GM10266 (cell line): Measurements from ENCODE around the gene GGT1.
"Not testable (repeated sequence)": the region's sequence is repeated elsewhere in the genome, so short reads cannot be mapped to it uniquely, and the experiment has no call there.

Experiments used
- DNase-seq: peaks from one replicate; pipeline ENCODE4 v3.0.0; 2012; ENCODE audit errors: extremely low spot score
- TF ChIP-seq, protein P1 (sequence below): IDR thresholded peaks from 2 replicates; pipeline ENCODE4 v1.5.1; 2012; ENCODE audit warnings: mild to moderate bottlenecking, low read depth; ENCODE audit not compliant: control insufficient read depth, insufficient read depth; ENCODE audit errors: missing control alignments

Gene GGT1

DNA sequence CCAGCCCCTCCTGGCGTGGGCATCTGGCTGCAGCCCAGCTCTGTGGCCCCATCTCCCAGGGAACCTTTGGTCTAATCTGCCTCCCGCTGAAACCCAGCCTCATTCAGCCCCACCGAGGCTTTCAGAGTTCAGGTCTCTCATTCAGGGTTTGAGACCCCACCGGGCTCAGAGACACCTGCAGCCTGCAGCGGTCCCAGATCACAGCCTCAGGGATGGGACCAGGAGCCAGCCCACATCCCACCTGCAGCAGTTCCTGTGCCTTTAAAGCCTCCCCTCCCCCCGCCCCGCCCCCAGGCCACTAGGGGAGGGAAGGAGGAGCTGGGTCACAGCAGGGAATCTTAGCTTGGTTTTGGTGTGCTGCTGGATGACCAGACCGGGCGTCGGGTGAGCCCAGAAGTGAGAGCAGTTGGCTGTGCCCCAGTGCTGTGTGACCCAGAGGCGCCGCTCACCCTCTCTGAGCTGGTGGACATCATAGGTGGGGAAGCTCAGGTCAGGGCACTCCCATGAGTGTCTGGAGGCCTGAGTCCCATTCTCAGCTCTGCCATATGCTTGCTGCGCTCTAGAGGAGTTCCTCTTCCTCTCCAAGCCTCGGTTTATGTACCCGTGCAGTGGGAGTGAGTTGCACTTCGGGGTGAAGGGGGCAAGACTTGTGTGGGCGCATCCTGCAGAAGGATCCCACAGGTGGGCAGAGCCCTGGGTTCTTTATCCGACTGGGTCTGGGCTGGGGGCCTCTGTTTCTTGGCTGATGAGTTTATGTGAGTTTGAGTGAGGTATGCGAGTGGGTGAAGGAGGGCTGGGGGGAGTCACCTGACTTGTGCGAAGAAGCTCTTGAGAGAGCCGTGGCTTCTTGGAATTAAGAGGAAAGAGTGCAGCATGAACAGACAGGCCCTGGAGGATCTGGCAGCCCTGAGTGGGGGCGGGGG lies at the start of gene GGT1:
Gene GGT1, plus strand, starts transcription at position 347 of the 923 bp plus-strand sequence. CDS start 7,889 bp downstream, outside the sequence.
- not testable (repeated sequence) for DNase-seq

DNA sequence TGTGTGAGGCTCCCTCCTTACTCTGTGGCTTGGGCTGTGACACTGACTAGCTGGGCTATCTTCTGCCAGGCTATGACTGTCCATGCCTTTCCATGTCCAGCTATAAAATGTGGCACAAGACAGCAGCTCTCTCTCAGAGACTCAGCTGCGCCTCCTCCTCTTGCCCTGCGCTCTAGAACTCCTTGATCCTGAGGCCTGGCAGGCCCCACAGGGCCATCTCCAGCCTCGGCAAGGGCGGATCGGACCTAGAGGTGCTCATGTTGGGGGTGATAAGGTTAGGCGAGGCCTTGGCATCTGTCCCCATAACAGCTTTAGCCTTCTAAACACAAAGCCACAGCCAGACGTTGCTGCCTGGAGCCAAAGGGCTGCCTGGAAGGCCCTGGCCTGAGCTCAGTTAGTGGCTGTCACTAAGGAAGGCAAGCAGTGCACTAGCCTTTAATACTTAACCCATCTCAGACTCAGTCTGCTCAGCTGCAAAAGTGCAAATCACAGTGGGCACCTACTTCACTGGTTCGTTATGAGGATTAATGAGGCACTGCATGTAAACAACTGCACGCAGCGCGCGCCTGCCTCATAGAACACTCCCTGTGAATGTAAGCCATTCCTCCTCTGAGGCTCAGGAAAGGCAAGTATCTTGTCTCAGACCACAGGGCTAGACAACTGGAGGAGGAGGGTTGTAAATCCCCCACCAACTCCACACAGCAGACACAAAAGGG lies 49.2 kb upstream of the GGT1 start:
- peak; percentile 31 for DNase-seq
- TF ChIP-seq, protein P1, sequence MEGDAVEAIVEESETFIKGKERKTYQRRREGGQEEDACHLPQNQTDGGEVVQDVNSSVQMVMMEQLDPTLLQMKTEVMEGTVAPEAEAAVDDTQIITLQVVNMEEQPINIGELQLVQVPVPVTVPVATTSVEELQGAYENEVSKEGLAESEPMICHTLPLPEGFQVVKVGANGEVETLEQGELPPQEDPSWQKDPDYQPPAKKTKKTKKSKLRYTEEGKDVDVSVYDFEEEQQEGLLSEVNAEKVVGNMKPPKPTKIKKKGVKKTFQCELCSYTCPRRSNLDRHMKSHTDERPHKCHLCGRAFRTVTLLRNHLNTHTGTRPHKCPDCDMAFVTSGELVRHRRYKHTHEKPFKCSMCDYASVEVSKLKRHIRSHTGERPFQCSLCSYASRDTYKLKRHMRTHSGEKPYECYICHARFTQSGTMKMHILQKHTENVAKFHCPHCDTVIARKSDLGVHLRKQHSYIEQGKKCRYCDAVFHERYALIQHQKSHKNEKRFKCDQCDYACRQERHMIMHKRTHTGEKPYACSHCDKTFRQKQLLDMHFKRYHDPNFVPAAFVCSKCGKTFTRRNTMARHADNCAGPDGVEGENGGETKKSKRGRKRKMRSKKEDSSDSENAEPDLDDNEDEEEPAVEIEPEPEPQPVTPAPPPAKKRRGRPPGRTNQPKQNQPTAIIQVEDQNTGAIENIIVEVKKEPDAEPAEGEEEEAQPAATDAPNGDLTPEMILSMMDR = no peak

DNA sequence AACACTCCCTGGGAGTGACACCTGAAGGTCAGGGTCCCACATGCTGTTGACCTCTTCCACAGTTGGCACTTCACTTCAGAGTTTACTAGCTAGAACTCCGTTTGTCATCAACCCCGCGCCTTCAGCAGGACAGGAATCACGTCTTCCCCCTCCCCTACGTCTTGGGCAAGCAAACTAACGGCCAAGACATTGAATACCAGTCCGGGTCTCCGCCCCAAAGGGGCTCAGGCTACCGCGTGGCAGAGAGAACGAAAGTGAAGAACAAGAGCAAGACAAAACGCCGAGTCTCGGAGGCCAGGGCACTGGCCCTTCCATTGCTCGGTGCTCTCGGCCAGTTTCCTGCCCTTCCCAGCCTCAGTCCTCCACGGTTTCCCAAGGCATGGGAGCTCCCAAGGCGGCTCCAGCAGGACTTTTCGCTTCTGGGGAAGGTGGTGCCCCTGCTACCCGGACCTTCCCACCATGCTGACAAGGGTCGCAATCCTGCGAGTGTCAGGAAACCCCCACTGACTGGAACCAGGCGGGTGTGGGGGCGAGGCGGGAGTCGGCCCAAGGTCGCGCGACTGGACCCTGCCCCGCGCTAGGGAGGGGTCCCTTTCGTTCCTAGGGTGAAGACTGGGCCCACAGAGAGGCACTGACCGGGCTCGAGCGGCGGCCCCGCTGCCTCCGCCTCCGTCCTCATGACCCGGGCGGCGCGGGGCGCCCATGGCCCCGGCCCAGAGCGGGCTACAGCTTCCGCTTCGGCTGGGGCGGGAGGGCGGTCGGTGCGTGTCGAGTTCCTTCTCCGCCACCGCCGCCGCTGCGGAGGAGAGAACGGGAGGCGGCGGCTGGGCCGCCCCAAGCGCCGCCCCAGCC lies 48.5 kb upstream of the GGT1 start, which contains the start of gene GUCD1:
Gene GUCD1, minus strand, starts transcription at position 826 of the 852 bp plus-strand sequence. Its CDS starts 147 bp downstream, at position 679.
- peak; percentile 58 for DNase-seq
- TF ChIP-seq, protein P1 = no peak

DNA sequence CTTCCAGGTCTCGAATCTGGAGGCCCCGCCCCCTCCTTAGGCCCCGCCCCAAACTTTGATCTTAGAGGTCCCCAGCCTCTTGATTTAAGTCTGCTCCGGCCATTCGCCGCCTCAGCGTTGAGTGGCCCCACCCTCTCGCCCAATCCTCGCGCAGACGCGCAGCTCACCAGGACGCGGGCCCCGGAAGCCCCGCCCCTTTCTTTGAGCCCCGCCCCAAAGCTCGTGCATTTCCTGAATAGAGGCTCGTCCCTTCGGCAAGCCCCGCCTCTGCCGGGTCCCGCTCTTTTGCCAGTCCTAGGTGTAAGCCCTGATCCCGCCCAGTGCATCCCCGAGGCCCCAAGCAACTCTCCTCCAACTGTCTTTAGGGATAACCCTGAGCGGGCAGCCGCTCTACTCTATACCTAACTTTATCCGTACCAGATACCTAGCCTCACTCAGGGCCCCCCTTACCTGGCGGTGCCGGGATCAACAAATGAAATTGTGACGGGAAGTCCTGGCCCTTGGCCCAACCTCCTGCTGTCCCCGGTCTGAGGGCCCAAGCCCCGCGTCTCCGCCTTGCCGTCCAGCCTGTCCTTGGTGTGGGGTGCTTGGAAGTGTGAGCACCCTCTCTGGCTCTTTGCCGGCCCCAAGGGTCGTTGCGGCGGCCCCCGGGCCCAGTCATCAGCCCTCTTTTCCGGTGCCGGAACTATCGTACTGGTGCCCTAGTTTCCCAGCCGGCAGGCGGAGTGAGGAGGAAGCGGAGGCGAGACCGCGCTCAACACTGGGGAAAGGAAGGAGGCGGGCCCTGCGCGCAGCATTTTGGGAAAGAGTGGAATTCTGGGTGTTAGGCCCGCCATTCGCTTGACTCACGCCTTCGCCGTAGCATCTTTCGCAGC lies 47.6 kb upstream of the GGT1 start, which contains the start of gene SNRPD3:
Gene SNRPD3, plus strand, starts transcription at position 835 of the 875 bp plus-strand sequence. CDS start 1,676 bp downstream, outside the sequence.
- TF ChIP-seq, protein P1 = no peak
- DNase-seq = peak; percentile 99

DNA sequence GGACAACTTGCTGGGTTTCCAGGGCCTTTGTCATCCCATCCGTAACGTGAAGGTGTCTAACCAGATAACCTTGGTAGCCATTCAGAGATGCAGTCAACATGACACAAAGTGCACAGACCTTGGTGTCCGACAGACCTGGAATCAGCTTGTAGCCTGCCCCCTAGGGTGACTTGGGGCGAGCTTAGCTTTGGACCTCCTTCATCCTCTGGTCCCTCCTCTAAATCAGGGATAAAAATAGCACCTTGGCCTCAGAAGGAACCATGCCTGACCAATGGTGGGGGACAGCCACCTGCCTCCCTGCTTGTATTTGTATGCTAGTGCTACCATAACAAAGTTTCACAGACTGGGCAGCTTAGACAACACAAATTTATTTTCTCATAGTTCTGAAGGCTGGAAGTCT lies 43.5 kb upstream of the GGT1 start:
- TF ChIP-seq, protein P1 = no peak
- DNase-seq = no peak

DNA sequence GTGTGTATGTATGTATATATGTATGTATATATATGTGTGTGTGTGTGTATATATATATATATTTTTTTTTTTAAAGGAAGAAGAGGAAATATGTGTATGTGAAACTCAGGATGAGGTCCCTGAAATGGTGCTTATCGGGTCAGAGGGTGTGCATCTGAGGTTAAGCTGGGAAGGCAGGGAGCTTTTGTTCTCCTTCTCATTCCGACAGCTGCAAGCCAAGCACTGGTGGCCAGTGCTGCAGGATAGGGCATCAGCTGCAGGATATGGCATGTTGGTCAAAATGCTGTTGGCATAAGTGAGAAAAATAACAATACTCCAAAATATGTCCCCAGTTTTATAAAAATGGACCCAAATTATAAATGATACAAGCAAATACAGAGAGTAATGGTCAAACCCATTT lies 39.7 kb upstream of the GGT1 start:
- no peak for DNase-seq
- TF ChIP-seq, protein P1 = no peak
